Cortex of kidney (tissue), 1 donor: Measurements from ENCODE around the gene PKHD1.

Source experiments
- DNase-seq: peaks from one replicate; lab custom pipeline; 2025; lab: John Stamatoyannopoulos, UW

PKHD1 gene

DNA sequence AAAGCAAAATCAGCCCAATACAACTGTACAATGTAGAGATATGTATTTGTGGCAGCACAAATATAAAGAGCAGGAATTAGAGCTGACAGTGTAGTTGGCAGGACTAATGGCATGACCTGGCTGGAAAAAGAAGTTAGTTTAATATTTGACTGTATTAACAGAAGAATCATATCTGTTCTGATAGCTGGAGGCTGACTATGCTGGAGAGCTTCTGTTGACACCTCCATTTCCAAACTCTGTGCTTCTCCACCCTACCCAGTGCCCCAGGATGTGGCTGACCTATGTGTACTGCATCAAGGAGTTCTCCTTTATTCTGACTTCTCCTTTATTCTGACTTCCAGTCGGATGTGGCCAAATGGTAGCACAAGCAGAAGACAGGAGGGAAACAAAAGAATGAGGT lies 299.3 kb downstream of the PKHD1 start:
- no peak for DNase-seq

GRCh38 chr6:51778666-51779065 lies 308.7 kb downstream of the PKHD1 start:
- DNase-seq, result no peak

DNA sequence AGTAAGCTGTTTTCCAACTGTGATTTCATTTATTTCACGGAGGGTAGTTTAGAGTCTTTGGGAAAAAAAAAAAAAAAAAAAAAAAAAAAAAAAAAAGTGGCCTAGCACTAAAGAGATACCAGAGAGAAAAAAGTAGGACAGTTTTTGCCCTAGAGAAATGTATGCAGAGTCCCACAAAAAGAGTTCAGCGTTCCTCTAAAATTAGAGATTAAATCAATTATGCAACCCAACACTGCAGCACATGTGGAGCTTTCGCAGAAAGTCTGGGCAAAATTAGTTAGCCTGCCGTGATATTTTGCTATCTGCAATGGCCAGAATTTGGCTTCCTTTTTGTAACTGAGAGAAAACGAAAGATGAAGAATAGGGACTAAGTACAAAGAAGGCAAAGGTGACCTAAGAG lies 309.8 kb downstream of the PKHD1 start:
- no peak for DNase-seq

DNA sequence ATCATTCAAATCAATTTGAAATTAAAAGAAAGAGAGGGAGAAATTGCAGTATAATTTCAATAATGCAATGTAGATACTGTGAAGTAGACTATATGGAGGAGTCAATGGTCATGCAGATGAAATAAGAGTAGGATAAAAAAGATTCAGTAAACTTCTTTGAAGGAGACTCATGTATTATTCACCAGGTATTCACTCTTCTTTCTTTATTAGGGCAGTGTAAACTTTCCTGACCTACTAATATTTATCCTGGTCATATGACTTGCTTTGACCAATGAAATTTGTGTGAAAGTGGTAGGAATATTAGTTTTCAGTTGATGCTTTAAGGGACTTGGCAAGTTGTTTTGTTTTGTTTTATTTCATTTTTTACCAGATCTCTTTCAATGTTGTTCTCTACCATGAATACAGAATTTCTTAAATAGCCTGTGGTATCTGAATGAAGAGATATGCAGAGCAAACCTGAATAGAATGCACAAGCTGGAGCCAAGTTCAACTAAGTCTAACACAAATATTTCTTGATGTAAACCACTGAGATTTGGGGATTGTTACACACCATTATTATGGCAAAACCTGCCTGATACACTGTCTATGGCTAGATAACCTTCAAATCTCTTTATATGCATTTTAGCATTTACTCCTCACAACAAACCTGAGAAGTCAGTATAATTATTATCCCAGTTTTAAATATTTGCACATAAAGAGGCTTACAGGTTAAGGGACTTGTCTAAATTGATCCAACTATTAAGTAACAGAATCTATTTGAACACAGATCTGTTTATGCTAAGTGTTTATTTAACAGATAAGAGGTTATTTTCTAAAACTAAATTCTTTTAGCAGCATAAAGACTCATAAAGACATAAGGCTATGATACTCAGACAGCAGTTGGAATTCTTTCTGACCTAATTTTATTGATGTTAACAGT lies 311.2 kb downstream of the PKHD1 start:
- no peak for DNase-seq

GRCh38 chr6:51768087-51768486 lies 319.3 kb downstream of the PKHD1 start:
- no peak for DNase-seq

DNA sequence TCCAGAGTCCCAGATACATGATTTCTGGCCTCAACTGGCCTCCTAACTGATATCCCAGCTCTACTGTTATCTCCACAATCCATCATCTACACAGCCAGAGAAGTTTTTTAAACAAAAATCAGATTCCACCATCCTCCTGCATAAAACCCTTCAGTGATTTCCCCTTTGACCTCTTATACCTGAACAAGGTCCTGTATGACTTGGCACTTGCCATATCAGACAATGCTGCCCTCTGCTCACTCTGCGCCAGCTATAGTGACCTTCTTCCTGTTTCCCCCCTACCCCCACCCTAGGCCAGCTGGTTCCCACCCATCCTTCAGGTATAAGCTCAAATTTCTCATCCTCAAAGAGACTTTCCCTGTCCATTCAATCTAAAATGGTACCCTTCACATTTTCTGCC lies 322.2 kb downstream of the PKHD1 start:
- no peak for DNase-seq

DNA sequence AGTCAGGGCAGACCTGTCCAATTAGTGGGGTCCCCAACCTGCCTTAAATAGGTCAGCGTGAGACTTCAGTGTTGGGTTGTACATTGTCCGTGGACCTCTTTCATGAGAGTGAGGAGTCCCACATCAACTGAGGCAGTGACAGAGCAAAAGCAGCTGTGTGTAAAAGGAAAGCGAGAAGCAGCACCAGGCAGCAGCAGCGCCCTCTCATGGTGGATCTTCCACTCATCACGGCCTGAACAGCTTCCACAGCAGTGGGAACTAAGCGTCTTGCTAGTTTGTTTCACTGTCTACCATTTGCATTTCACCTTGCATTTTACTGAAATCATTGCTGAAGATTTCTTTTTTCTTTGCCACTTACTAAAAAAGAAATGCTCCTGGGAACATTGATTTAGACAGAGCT lies 333.8 kb downstream of the PKHD1 start:
- no peak for DNase-seq

- DNase-seq, result no peak
These were observed 343.4 kb downstream of the PKHD1 start for GRCh38 chr6:51743999-51744398.

DNA sequence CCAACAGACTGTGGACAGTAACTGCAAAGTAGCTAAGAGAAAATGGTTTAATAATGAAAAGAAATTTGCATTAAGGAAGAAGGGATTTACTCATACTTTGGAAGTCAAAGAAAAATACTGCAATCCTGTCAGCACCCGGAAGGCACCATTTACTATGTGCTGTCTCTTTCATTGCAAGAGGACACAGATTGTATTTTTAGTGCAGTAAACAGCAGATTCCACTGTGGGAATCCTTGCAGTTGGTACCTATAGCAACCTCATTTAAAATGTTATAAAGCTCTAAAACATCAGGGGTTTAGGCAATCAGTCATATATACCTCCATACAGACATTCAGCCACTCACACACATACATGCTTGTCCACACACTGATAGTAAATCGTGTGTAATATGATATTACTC lies 346.8 kb downstream of the PKHD1 start:
- no peak for DNase-seq

GRCh38 chr6:51738614-51739013 lies 348.8 kb downstream of the PKHD1 start:
- DNase-seq, result no peak

GRCh38 chr6:51737580-51738360 lies 349.6 kb downstream of the PKHD1 start:
- DNase-seq, result no peak

DNA sequence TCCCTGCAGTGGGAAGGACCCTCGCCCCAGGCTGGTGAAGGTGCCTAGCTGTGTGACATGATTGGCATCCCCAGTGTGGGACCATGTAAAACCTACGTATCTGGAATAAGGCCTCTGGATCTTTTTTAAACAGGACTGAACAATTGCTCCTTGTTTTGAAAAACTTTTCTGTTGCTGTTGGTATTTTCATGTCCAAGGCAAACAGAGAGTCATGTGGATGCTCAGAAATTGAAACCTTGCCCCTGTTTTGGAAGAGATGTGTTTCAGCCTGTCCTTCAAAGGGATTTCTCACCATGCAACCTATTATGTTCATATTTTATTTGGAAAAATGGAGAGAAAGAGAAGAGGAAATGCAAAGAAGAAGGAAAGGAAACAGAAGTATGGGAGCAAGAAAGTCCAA lies 362.3 kb downstream of the PKHD1 start:
- no peak for DNase-seq

GRCh38 chr6:51720327-51720726 lies 367.1 kb downstream of the PKHD1 start:
- no peak for DNase-seq

DNA sequence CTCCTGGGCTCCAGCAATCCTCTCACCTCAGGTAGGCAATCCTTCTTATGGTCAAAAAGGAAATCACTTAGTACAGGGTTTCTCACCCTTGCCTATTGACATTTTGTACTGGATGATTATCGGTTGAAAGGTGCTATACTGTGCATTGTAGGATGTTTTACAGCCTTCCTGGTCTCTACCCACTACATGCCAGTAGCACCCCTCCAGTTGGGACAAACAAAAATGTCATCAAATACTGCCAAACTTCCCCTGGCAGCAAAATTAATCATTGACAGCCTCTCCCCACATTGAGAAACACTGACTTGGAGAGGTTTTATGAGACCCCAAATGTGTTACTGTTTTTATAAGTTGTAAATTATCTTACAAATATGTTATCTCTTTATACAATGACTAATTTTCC lies 368.1 kb downstream of the PKHD1 start:
- no peak for DNase-seq

GRCh38 chr6:51718533-51718932 lies 368.9 kb downstream of the PKHD1 start:
- DNase-seq, result no peak

DNA sequence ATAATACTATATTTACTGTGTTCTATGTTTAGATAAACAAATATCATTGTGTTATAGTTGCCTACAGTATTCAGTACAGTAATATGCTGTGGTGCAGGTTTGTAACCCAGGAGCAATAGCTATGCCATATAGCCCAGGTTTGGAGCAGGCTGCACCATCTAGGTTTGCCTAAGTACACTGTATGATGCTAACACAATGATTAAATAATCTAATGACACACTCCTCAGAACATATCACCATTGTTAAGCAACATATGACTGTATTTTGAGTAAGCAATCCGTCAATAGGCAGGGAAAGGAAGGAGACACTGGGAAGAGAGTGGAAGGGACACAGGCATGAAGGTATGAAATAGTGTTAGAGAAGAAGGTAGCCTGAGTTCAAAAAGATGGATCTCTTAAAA lies 369.9 kb downstream of the PKHD1 start:
- no peak for DNase-seq

DNA sequence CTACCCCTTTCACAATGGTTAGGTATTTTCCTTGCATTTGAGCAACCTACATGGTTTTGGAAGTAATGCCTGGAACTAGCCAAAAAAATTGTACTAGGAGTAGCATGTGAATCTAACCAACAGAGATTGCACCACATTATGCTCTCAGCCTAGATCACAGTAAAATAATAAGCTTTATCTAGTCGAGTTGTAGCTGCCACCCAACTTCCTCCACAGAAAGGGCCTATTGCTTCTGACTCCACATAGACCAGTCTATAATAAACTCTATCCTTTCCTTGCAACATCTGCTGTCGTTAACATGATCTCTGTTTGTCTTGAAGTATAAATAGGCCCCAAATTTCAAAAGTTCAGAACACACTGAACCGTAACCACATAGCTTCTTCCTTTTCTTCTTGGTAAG lies 375.5 kb downstream of the PKHD1 start:
- DNase-seq, result no peak

- no peak for DNase-seq
These were observed 381.3 kb downstream of the PKHD1 start for GRCh38 chr6:51706086-51706485.

- no peak for DNase-seq
These were observed 382.4 kb downstream of the PKHD1 start for GRCh38 chr6:51704932-51705540.

DNA sequence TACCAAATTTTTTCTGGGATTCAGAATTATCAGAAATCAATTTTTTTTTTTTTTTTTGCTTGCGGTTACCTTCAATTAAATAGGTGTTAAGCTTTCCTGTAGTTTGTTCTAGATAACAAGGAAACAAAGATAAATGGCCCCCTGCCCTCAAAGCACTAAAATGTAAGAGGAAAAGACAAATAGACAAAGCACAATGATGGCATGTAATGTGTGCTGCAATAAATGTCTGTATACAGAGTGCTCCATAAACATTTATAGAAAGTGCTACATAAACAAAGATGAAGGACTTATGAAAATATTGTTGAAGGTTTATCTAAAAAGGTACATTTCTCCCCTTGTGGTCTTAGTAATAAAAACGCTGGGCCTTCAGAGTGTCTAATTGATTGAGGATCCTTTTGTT lies 384.6 kb downstream of the PKHD1 start:
- no peak for DNase-seq

- no peak for DNase-seq
These were observed 402.8 kb downstream of the PKHD1 start for GRCh38 chr6:51684603-51685002.

- no peak for DNase-seq
These were observed 403.4 kb downstream of the PKHD1 start for GRCh38 chr6:51684038-51684437.
